ENCODE measurements around the gene H2AZ2. TPM values are rescaled to one million over a fixed set of nuclear protein-coding genes. Genes with fewer than 3 reads are reported as not detected.
"Not testable (repeated sequence)": the region's sequence is repeated elsewhere in the genome, so short reads cannot be mapped to it uniquely, and the experiment has no call there.

H2AZ2 gene
- polyA plus RNA-seq, 4 donors: 226 to 264 (median 247) TPM

GRCh38 chr7:44823255-44823781, 24.6 kb downstream of the H2AZ2 start:
- no peak for DNase-seq (ENCODE audit: low read depth in 4 of 4, low spot score in 3 of 4)

- no peak for DNase-seq (ENCODE audit: low read depth in 4 of 4, low spot score in 3 of 4)
Measured at GRCh38 chr7:44819292-44819691, 28.6 kb downstream of the H2AZ2 start.

- DNase-seq (ENCODE audit: low read depth in 4 of 4, low spot score in 3 of 4): no peak
Measured at GRCh38 chr7:44814919-44815318, 33.0 kb downstream of the H2AZ2 start.

- DNase-seq (ENCODE audit: low read depth in 4 of 4, low spot score in 3 of 4): no peak
Measured at GRCh38 chr7:44811571-44811970, 36.3 kb downstream of the H2AZ2 start.

- DNase-seq (ENCODE audit: low read depth in 4 of 4, low spot score in 3 of 4): no peak
Measured at GRCh38 chr7:44811093-44811492, 36.8 kb downstream of the H2AZ2 start.

GRCh38 chr7:44808914-44809393, 38.9 kb downstream of the H2AZ2 start:
- DNase-seq (ENCODE audit: low read depth in 4 of 4, low spot score in 3 of 4): no peak

- no peak for DNase-seq (ENCODE audit: low read depth in 4 of 4, low spot score in 3 of 4)
Measured at GRCh38 chr7:44805950-44806349, 41.9 kb downstream of the H2AZ2 start.

- not testable (repeated sequence) for DNase-seq (ENCODE audit: low read depth in 4 of 4, low spot score in 3 of 4)
Measured at GRCh38 chr7:44803828-44804519, 43.9 kb downstream of the H2AZ2 start.

- DNase-seq (ENCODE audit: low read depth in 4 of 4, low spot score in 3 of 4): no peak
Measured at GRCh38 chr7:44802418-44803025, 45.4 kb downstream of the H2AZ2 start.

- no peak for DNase-seq (ENCODE audit: low read depth in 4 of 4, low spot score in 3 of 4)
Measured at GRCh38 chr7:44801890-44802289, 46.0 kb downstream of the H2AZ2 start.

- DNase-seq (ENCODE audit: low read depth in 4 of 4, low spot score in 3 of 4): no peak
Measured at GRCh38 chr7:44799939-44800338, 47.9 kb downstream of the H2AZ2 start.

- no peak for DNase-seq (ENCODE audit: low read depth in 4 of 4, low spot score in 3 of 4)
Measured at GRCh38 chr7:44798649-44799305, 49.1 kb downstream of the H2AZ2 start.

- peak; percentile 76 to 81 (median 80) for DNase-seq (ENCODE audit: low read depth in 4 of 4, low spot score in 3 of 4)
Measured at GRCh38 chr7:44797329-44798258, 50.3 kb downstream of the H2AZ2 start.

GRCh38 chr7:44796504-44797328, 51.2 kb downstream of the H2AZ2 start, which contains the start of gene PPIA:
Gene PPIA (plus strand): TSS chr7:44796681. CDS start chr7:44796725, 44 bp downstream.
- DNase-seq (ENCODE audit: low read depth in 4 of 4, low spot score in 3 of 4): peak; percentile 93 to 98 (median 96)

- peak in 2 of 4 donors; percentile 35 to 39 for DNase-seq (ENCODE audit: low read depth in 4 of 4, low spot score in 3 of 4)
Measured at GRCh38 chr7:44796034-44796503, 51.8 kb downstream of the H2AZ2 start.

- DNase-seq (ENCODE audit: low read depth in 4 of 4, low spot score in 3 of 4): no peak
Measured at GRCh38 chr7:44794331-44794730, 53.6 kb downstream of the H2AZ2 start.

GRCh38 chr7:44793919-44794318, 54.0 kb downstream of the H2AZ2 start:
- DNase-seq (ENCODE audit: low read depth in 4 of 4, low spot score in 3 of 4): no peak

- no peak for DNase-seq (ENCODE audit: low read depth in 4 of 4, low spot score in 3 of 4)
Measured at GRCh38 chr7:44791278-44792219, 56.3 kb downstream of the H2AZ2 start.
